OCI-LY3 (cell line): ENCODE data around the gene RAPGEF1.

Source experiments
- H2AFZ ChIP-seq: fragments of 200-600, 300-600 bp; shearing (Covaris generic); 2 replicates; pipeline ENCODE4 v1.6.0; 2014; ENCODE audit warnings: antibody characterized with exemption, low read depth, low read length
- H3K27ac ChIP-seq: fragments of 200-600, 300-600 bp; sonication (generic); 2 replicates; pipeline ENCODE4 v1.5.1; 2014; ENCODE audit warnings: mild to moderate bottlenecking, low read length, moderate library complexity, mixed read lengths
- H3K27me3 ChIP-seq: fragments of 200-600, 300-600 bp; sonication (generic); 2 replicates; pipeline ENCODE4 v1.6.1; 2014; ENCODE audit warnings: low read depth, low read length, mixed read lengths
- H3K36me3 ChIP-seq: fragments of 200-600, 300-600 bp; sonication (generic); replicated peaks from 2 replicates; pipeline ENCODE3; 2014; ENCODE audit warnings: low read depth, low read length, mixed read lengths
- H3K4me1 ChIP-seq: fragments of 300-600, 200-600 bp; sonication (generic); 2 replicates; pipeline ENCODE4 v1.6.1; 2014; ENCODE audit warnings: low read length, mixed read lengths
- H3K4me2 ChIP-seq: fragments of 200-600, 300-600 bp; sonication (generic); 2 replicates; pipeline ENCODE4 v1.6.1; 2014; ENCODE audit warnings: low read length, mixed read lengths
- H3K4me3 ChIP-seq: fragments of 300-600, 200-600 bp; sonication (generic); 2 replicates; pipeline ENCODE4 v1.5.1; 2014; ENCODE audit warnings: antibody characterized with exemption, mild to moderate bottlenecking, low read length, moderate library complexity
- H3K79me2 ChIP-seq: fragments of 300-600, 200-600 bp; shearing (Covaris generic); 2 replicates; pipeline ENCODE4 v1.6.1; 2014; ENCODE audit warnings: mild to moderate bottlenecking, low read length, mixed read lengths
- H3K9ac ChIP-seq: fragments of 300-600, 200-600 bp; shearing (Covaris generic); 2 replicates; pipeline ENCODE4 v1.6.0; 2014; ENCODE audit warnings: mild to moderate bottlenecking, low read length, moderate library complexity
- H3K9me3 ChIP-seq: fragments of 200-600, 300-600 bp; shearing (Covaris generic); 2 replicates; pipeline ENCODE4 v1.6.1; 2014; ENCODE audit warnings: low read length, mixed read lengths; ENCODE audit not compliant: insufficient read depth
- H4K20me1 ChIP-seq: fragments of 200-600, 300-600 bp; sonication (generic); 2 replicates; pipeline ENCODE4 v1.6.1; 2016; ENCODE audit warnings: low read length, mixed read lengths; ENCODE audit not compliant: insufficient read depth
- CTCF ChIP-seq: fragments of 200-600, 300-600 bp; sonication (generic); IDR thresholded peaks from 2 replicates; pipeline ENCODE4 v1.5.1; 2014; ENCODE audit warnings: antibody characterized with exemption, low read length, low read depth
- EZH2phosphoT487 ChIP-seq: fragments of 200-600 bp; shearing (Covaris generic); IDR thresholded peaks from 2 replicates; pipeline ENCODE4 v1.6.1; 2018; ENCODE audit warnings: antibody characterized with exemption, mixed run types, low read depth

The RAPGEF1 gene

GRCh38 chr9:131676431-131676972, 63.4 kb downstream of the RAPGEF1 start:
- Histone ChIP-seq H3K9ac (peak overlapping the region; percentile 90), H3K4me1 (peaks cover 88% of the 10 kb centered on the region), H3K27ac (peak overlapping the region; percentile 93), H3K36me3 (peaks cover 42% of the 10 kb centered on the region), H3K4me2 (peak overlapping the region; percentile 92), H3K27me3 (no peaks in the 10 kb centered on the region), H3K9me3 (no peaks in the 10 kb centered on the region), H2AFZ (no peak overlapping the region), H3K4me3 (peak overlapping the region; percentile 76), H3K79me2 (peaks cover 99% of the 10 kb centered on the region), H4K20me1 (peaks cover 57% of the 10 kb centered on the region)
- TF ChIP-seq CTCF (no peak), EZH2phosphoT487 (no peak)

- Histone ChIP-seq H4K20me1 (peaks cover 67% of the 10 kb centered on the region), H3K4me2 (peak overlapping the region; percentile 92), H2AFZ (no peak overlapping the region), H3K4me1 (peaks cover 97% of the 10 kb centered on the region), H3K9ac (peak overlapping the region; percentile 90), H3K27ac (peak overlapping the region; percentile 93), H3K4me3 (peak overlapping the region; percentile 76), H3K9me3 (no peaks in the 10 kb centered on the region), H3K79me2 (peaks cover 100% of the 10 kb centered on the region), H3K36me3 (peaks cover 45% of the 10 kb centered on the region), H3K27me3 (no peaks in the 10 kb centered on the region)
- TF ChIP-seq CTCF (no peak), EZH2phosphoT487 (no peak)
Measured at GRCh38 chr9:131675437-131676022, 64.3 kb downstream of the RAPGEF1 start.

GRCh38 chr9:131674425-131675421, 65.2 kb downstream of the RAPGEF1 start:
- no peaks in the 10 kb centered on the region for H3K9me3 ChIP-seq
- peak overlapping the region; percentile 92 for H3K4me2 ChIP-seq
- H4K20me1 ChIP-seq: peaks cover 75% of the 10 kb centered on the region
- H3K9ac ChIP-seq: peak overlapping the region; percentile 90
- peak overlapping the region; percentile 93 for H3K27ac ChIP-seq
- TF ChIP-seq CTCF: no peak
- TF ChIP-seq EZH2phosphoT487: no peak
- H3K4me3 ChIP-seq: peak overlapping the region; percentile 76
- peaks cover 48% of the 10 kb centered on the region for H3K36me3 ChIP-seq
- H3K79me2 ChIP-seq: peaks cover 100% of the 10 kb centered on the region
- H3K4me1 ChIP-seq: peaks cover 100% of the 10 kb centered on the region
- no peak overlapping the region for H2AFZ ChIP-seq
- no peaks in the 10 kb centered on the region for H3K27me3 ChIP-seq

GRCh38 chr9:131673531-131673930, 66.3 kb downstream of the RAPGEF1 start:
- Histone ChIP-seq H3K79me2 (peaks cover 100% of the 10 kb centered on the region), H3K4me1 (peaks cover 100% of the 10 kb centered on the region), H3K4me2 (peak overlapping the region; percentile 92), H3K36me3 (peaks cover 52% of the 10 kb centered on the region), H3K9ac (peak overlapping the region; percentile 90), H3K9me3 (no peaks in the 10 kb centered on the region), H3K4me3 (peak overlapping the region; percentile 76), H4K20me1 (peaks cover 84% of the 10 kb centered on the region), H3K27ac (no peak overlapping the region), H3K27me3 (no peaks in the 10 kb centered on the region), H2AFZ (no peak overlapping the region)
- TF ChIP-seq CTCF (no peak), EZH2phosphoT487 (no peak)
